ENCODE data around the gene ZNF805. TPM values are rescaled to one million over a fixed set of nuclear protein-coding genes. Genes with fewer than 3 reads are reported as not detected.

ZNF805 gene
- total RNA-seq, 1 experiment from 2014 or later, result 11.8 TPM

GRCh38 chr19:57288373-57288772 lies 47.9 kb downstream of the ZNF805 start:
- CTCF ChIA-PET, result interaction anchor here (0.6 to 1.4 kb wide), 4 partner anchors 9 to 43 kb away, joined by 3 to 4 read pairs (median 4); no protein-coding TSS in a partner anchor
- peaks cover 99% of the 10 kb centered on the region for H3K36me3 Mint-ChIP-seq (ENCODE audit: insufficient read depth, unreplicated experiment)
- POLR2A ChIA-PET, result interaction anchor here (1.4 to 2.2 kb wide), 2 partner anchors 14 to 32 kb away, joined by 3 to 11 read pairs; partner anchors contain the start of gene ZNF543
- intact Hi-C loops (cut with micrococcal nuclease), result no loop called here
- TF ChIP-seq CTCF (IDR thresholded peaks at IDR 0.05; ENCODE audit: unreplicated experiment), result no peak
- H3K4me3 Mint-ChIP-seq (ENCODE audit: unreplicated experiment), result no peak overlapping the region
- H3K27ac Mint-ChIP-seq (ENCODE audit: low read depth, unreplicated experiment), result no peak overlapping the region
- no peaks in the 10 kb centered on the region for H3K27me3 Mint-ChIP-seq (ENCODE audit: insufficient read depth, unreplicated experiment)
- no TSS peak for BruUV-seq (replicated peaks)
- DNase-seq (ENCODE audit: unreplicated experiment), result no peak
- peaks cover 9% of the 10 kb centered on the region for H3K9me3 Mint-ChIP-seq (ENCODE audit: unreplicated experiment)
- peaks cover 8% of the 10 kb centered on the region for H3K4me1 Mint-ChIP-seq (ENCODE audit: insufficient read depth, unreplicated experiment)

DNA sequence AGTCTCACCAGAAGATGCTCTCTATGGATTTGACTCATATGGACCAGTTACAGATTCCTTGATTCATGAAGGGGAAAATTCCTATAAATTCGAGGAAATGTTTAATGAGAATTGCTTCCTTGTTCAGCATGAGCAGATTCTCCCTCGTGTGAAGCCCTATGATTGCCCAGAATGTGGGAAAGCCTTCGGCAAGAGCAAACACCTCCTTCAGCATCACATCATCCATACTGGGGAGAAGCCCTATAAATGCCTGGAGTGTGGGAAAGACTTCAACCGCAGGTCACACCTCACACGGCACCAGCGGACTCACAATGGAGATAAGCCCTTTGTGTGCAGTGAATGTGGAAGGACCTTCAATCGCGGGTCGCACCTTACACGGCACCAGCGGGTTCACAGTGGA lies 50.5 kb downstream of the ZNF805 start:
- intact Hi-C loops (cut with micrococcal nuclease), result no loop called here
- no peak overlapping the region for H3K27ac Mint-ChIP-seq (ENCODE audit: low read depth, unreplicated experiment)
- no peaks in the 10 kb centered on the region for H3K4me1 Mint-ChIP-seq (ENCODE audit: insufficient read depth, unreplicated experiment)
- DNase-seq (ENCODE audit: unreplicated experiment), result no peak
- TF ChIP-seq CTCF (IDR thresholded peaks at IDR 0.05; ENCODE audit: unreplicated experiment), result no peak
- POLR2A ChIA-PET, result no interaction called here
- H3K4me3 Mint-ChIP-seq (ENCODE audit: unreplicated experiment), result no peak overlapping the region
- H3K9me3 Mint-ChIP-seq (ENCODE audit: unreplicated experiment), result peaks cover 15% of the 10 kb centered on the region
- CTCF ChIA-PET, result interaction anchor here (2.1 kb wide), 1 partner anchor 10 kb away, joined by 7 read pairs; no protein-coding TSS in a partner anchor
- no peaks in the 10 kb centered on the region for H3K27me3 Mint-ChIP-seq (ENCODE audit: insufficient read depth, unreplicated experiment)
- TSS peak; percentile 4 for BruUV-seq (replicated peaks)
- H3K36me3 Mint-ChIP-seq (ENCODE audit: insufficient read depth, unreplicated experiment), result peaks cover 97% of the 10 kb centered on the region

DNA sequence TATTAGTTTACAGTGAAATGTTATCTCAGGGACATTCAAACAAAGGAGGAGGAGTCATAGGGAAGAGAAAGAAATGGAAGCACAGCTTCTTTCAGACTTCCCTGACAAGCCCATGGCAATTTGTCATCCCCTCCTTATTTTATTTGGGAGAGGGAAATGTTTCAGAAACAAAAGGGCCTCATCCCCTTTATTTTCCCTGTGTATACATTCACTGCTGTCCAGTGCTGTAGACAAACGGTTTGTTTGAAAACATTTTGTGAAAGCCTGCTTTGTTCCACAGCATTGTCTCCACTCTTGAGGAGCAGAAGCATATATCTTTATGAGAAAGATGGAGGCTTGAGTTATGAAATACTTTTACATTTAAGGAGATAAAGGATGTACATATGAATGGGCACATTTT lies 52.1 kb downstream of the ZNF805 start:
- TF ChIP-seq CTCF (IDR thresholded peaks at IDR 0.05; ENCODE audit: unreplicated experiment), result no peak
- H3K4me1 Mint-ChIP-seq (ENCODE audit: insufficient read depth, unreplicated experiment), result peaks cover 7% of the 10 kb centered on the region
- no TSS peak for BruUV-seq (replicated peaks)

GRCh38 chr19:57293719-57294118 lies 53.3 kb downstream of the ZNF805 start:
- no peak overlapping the region for H3K4me3 Mint-ChIP-seq (ENCODE audit: unreplicated experiment)
- no peak overlapping the region for H3K27ac Mint-ChIP-seq (ENCODE audit: low read depth, unreplicated experiment)
- H3K9me3 Mint-ChIP-seq (ENCODE audit: unreplicated experiment), result peaks cover 15% of the 10 kb centered on the region
- peaks cover 95% of the 10 kb centered on the region for H3K36me3 Mint-ChIP-seq (ENCODE audit: insufficient read depth, unreplicated experiment)
- intact Hi-C loops (cut with micrococcal nuclease), result no loop called here
- no peak for DNase-seq (ENCODE audit: unreplicated experiment)
- CTCF ChIA-PET, result interaction anchor here (0.7 kb wide), 1 partner anchor 12 kb away, joined by 4 read pairs; no protein-coding TSS in a partner anchor
- no peaks in the 10 kb centered on the region for H3K27me3 Mint-ChIP-seq (ENCODE audit: insufficient read depth, unreplicated experiment)
- no TSS peak for BruUV-seq (replicated peaks)
- TF ChIP-seq CTCF (IDR thresholded peaks at IDR 0.05; ENCODE audit: unreplicated experiment), result no peak
- H3K4me1 Mint-ChIP-seq (ENCODE audit: insufficient read depth, unreplicated experiment), result peaks cover 7% of the 10 kb centered on the region
- POLR2A ChIA-PET, result interaction anchor here (1.1 to 2.2 kb wide), 4 partner anchors 8 to 26 kb away, joined by 3 to 15 read pairs (median 4); partner anchors contain the start of gene ZNF543

More for the DNA sequence above, 52.1 kb downstream of the ZNF805 start:
- no peak overlapping the region for H3K27ac Mint-ChIP-seq (ENCODE audit: low read depth, unreplicated experiment)
- peaks cover 97% of the 10 kb centered on the region for H3K36me3 Mint-ChIP-seq (ENCODE audit: insufficient read depth, unreplicated experiment)
- no peak for DNase-seq (ENCODE audit: unreplicated experiment)
- H3K27me3 Mint-ChIP-seq (ENCODE audit: insufficient read depth, unreplicated experiment), result no peaks in the 10 kb centered on the region
- H3K9me3 Mint-ChIP-seq (ENCODE audit: unreplicated experiment), result peaks cover 15% of the 10 kb centered on the region
- ChIA-PET POLR2A (interaction anchor here (1.1 to 2.2 kb wide), 3 partner anchors 9 to 30 kb away, joined by 3 to 15 read pairs (median 4); partner anchors contain the start of gene ZNF543), CTCF (interaction anchor here (0.6 kb wide), 1 partner anchor 75 kb away, joined by 5 read pairs; no protein-coding TSS in a partner anchor)
- intact Hi-C loops (cut with micrococcal nuclease), result no loop called here
- no peak overlapping the region for H3K4me3 Mint-ChIP-seq (ENCODE audit: unreplicated experiment)

Measured in MCF 10A (cell line).